ENCODE data around the gene NRF1. TPM values are rescaled to one million over a fixed set of nuclear protein-coding genes. Genes with fewer than 3 reads are reported as not detected.

NRF1 gene
- total RNA-seq, 2 donors from 2014 or later = 11.7 to 13.8 TPM

DNA sequence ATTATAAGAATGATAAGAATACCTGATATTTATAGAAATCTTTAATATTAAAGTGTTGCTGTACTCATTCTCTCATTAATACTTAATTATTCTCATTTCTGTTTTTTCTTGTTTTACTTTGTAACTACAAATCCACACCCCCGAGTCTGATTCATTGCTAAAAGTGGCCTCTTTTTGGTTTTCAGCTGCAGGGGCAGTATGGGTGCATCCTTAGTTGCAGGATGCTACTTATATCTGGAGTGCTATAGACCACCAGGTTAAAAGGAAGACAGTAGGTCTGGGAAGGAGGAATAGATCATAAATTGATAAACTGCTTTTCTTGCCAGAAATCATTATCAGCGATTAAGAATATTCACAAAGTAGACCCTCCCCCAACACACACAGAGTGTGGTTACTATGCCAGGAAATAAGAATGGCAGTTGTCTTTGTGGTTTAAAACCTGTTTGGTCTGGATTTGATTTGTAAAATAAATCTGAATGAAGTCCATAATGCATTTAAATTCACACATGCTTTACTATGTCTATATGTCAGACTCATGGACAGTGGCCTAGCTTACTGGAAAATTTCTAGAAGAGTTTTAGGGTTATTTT, 96.5 kb downstream of the NRF1 start:
- intact Hi-C loops (cut with DNase I) = no loop called here
- no peak for DNase-seq (ENCODE audit: low spot score)

DNA sequence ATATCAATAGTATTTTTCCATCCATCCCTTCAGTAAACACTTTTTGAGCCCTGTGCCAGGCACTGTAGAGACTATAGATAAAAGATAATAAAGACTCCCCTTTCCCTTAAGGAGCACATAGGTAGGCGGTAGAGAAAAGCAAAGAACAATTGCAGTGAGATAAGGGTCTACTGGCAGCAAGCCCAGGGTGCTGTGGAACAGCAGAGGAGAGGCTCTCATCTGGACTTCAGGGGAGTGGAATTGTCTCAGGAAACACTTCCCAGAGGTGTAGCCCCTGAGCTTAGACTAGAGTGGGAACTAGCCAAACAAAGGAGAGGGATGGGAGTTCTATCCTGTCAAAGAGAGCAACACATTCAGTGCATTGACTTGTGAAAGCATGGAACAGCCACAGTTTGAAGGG, 102.0 kb downstream of the NRF1 start:
- intact Hi-C loops (cut with DNase I) = loop anchor here in 1 of 2 donors (1.0 kb wide), 1 partner anchor 81 kb away; no protein-coding TSS in a partner anchor
- DNase-seq (ENCODE audit: low spot score) = no peak

DNA sequence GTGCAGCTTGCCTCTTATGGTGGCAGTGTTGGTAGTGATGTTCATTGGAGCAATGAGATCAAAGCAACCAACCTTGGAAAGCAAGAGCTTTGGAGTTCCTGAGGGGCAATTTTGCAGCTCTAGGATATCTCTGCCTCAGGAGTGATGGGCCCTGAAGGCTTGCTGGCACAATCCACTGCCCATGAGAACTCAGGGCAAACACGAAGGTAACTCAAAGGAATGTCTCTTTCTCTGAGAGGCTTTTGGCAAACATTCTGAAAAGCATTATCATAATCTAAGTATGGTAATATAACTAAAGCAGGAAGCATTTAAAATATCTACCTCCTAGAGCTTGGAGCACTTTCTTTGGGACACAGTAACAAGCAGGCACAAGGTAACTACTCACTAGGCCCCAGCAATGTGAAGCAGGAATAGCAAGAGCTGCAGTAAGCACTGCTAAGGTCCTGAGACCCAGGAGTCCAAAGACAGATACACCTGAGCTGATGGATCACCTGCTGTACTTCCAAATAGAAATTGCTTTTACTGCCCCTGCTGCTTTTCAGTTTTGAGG, 103.1 kb downstream of the NRF1 start:
- no peak for DNase-seq (ENCODE audit: low spot score)
- intact Hi-C loops (cut with DNase I) = no loop called here

DNA sequence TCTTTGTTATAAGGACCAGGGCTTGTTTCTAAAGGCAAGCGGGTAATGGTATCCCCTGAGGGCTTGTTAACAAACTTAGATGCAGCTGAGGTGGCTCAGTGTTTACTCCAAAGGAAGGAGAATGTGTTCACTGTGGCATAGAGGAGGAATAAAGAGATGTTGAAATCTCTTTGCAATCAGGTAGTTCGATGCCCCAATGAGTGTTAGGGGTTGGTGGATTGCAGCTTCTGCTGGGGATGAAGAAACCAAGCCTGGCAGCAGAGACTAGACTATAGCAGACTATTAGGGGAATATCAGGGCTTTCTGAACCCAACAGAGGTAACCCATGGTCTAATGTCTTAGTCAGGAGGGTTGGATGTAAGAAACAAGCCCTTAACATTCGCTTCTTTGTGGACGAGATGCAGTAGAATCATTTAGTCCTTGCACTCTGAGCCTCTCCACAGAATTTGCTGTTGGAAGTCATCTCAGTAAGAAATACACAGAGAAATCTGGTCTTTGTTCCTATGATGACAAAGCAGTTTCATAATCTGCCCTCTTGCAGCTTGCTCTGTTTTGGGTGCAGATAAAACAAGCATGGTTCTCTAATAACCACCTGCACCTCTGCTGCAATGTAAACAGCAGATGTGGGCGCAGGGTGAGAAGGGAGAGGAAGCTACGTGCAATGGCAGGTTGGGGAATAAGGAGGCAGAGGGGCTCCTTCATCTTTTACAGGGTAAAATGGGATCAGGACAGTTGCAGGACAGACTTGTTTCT, 108.6 kb downstream of the NRF1 start:
- intact Hi-C loops (cut with DNase I) = no loop called here
- no peak for DNase-seq (ENCODE audit: low spot score)

DNA sequence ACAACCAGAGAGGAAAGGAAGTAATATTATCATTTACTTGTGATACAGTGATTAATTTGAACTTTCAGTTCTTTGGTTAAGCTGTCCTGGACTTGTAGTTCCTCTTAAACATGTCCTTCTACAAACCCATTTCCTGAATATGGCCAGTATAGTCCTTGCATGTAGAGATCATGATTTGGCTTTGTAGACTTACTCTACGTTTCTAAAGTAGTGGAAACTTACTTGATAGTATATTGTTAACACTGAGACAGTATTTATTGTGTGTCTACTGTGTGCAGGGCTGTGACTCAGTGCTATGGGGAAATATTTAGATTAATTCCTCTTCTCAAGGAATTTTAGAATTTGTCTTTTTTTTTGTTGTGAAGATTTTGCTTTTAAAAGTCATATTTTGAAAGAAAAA, 109.5 kb downstream of the NRF1 start:
- intact Hi-C loops (cut with DNase I) = no loop called here
- DNase-seq (ENCODE audit: low spot score) = no peak

DNA sequence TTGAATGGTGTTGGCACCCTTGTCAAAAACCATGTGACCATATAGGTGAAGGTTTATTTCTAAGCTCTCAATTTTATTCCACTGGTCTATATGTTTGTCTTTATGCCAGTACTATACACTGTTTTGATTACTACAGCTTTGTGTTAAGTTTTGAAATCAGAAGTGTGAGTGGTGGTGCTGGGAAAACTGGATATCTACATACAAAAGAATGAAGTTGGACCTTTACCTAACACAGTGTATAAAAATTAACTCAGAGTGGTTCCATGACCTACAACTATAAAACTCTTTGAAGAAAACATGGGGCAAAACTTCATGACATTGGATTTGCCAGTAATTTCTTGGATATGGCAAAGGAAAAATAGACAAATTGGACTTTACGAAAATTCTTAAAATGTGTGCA, 112.2 kb downstream of the NRF1 start:
- DNase-seq (ENCODE audit: low spot score) = no peak
- intact Hi-C loops (cut with DNase I) = no loop called here

DNA sequence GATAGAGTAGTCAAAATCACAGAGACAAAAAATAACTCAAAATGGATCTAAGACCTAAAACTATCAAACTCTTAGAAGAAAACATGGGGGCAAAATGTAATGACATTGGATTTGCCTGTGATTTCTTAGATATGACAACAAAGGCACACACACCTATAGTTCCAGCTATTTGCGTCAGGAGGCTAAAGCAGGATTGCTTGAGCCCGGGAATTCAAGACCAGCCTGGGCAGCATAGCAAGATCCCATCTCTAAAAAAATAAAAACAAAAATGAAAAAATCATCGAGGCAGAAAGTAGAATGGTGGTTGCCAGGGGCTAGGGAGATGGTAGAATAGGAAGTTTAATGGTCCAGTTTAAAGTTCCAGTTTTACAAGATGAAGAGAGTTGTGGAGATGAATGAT, 113.3 kb downstream of the NRF1 start:
- no peak for DNase-seq (ENCODE audit: low spot score)
- intact Hi-C loops (cut with DNase I) = no loop called here

DNA sequence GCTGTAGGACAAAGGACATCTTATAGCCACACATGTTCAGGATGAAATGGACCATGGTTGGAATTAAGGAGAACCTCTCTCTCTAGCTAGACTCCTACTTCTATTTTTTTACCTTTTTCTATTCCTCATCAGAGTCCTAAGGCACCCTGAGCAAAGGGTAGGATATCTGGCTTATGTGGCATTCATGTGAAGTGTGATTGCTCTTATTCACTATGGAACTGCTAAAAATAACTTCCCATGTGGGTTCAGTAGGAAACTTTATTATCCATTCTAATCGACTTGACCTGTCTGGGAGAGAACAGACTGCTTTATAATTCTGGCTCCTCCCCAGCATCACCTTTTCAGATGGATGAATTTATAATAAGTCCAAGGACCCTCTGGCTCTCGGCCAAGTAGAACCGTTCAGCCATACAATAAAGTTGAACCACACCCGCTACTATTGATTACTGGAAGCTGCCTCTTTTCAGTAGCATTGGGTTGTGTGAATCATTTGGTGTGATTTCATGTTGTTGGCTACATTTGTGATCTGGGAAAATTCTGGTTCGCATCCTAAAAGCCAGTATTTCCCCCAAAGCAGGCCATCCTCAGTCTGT, 117.5 kb downstream of the NRF1 start:
- intact Hi-C loops (cut with DNase I) = no loop called here

DNA sequence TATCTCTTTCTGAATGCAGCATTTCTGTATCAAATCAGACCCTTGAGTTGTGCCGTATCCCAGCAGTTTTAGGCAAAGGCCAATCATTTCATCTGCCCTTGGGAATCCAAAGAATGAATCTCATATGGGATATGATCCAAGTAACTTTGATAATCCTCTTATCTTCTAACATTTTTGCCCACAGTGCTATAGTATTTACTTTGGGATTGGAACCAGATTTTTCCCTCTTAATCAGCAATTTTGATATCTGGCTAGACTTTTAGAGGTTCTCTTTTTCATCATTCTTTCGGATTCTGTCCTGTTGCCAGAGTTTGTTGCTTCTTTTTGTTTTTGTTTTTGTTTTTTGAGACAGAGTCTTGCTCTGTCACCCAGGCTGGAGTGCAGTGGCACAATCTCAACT, 118.0 kb downstream of the NRF1 start:
- DNase-seq (ENCODE audit: low spot score) = no peak
- intact Hi-C loops (cut with DNase I) = no loop called here

More for the DNA sequence above, 117.5 kb downstream of the NRF1 start:
- no peak for DNase-seq (ENCODE audit: low spot score)

DNA sequence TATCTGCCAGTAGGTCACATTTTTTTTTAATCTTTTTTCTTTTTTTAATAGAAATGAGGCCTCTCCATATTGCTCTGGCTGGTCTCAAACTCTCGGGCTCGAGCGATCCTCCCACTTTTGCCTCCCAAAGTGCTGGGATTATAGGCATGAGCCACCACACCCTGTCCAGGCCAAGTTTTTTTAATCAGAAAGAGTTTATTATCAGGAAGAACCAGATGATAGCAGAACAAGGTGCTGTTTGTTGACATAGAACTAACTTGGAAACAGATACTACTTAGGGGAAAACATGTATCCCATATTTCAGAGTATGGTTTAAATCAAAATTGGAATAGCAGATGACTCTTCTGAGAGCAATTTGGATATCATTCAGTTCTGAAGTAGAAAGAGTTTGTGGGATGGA, 118.6 kb downstream of the NRF1 start:
- no peak for DNase-seq (ENCODE audit: low spot score)
- intact Hi-C loops (cut with DNase I) = no loop called here

DNA sequence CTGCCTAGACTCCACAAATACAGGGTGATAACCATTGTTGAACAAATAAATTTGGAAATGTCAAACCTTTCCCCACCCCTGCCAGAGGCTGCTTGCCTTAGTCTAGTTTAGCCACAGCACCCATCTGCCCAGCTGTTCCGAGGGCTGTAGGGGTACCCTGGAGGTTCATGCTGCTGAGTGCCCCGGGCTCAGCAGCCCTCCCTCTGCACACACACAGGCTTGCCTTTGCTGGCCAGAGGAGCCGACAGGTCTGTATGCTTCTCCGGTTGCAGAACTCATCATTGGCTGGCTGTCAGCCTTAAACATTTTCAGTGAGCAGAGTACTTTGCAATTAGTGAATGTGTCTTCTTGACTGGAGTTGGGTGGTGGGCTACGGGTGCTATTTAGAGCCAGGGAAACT, 122.9 kb downstream of the NRF1 start:
- intact Hi-C loops (cut with DNase I) = no loop called here
- DNase-seq (ENCODE audit: low spot score) = no peak

DNA sequence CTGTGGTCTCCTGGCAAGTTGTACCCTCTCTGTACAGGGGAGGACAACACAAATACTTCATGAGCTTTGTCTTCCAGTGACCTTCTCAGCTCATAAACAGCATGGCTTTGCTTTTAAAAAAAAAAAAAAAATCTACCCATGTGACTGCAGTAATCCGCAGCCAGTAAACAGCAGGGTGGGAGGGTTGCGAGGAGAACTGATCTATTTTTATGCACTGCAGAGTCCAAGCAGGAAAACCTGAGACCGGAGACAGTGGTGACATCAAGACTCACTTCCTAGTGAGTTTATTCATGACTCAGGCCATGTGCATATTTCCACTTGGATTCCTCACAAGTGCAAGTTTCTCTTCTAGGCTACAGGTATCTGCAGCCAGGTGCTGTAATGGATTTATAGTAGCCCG, 127.9 kb downstream of the NRF1 start:
- intact Hi-C loops (cut with DNase I) = no loop called here
- DNase-seq (ENCODE audit: low spot score) = no peak

DNA sequence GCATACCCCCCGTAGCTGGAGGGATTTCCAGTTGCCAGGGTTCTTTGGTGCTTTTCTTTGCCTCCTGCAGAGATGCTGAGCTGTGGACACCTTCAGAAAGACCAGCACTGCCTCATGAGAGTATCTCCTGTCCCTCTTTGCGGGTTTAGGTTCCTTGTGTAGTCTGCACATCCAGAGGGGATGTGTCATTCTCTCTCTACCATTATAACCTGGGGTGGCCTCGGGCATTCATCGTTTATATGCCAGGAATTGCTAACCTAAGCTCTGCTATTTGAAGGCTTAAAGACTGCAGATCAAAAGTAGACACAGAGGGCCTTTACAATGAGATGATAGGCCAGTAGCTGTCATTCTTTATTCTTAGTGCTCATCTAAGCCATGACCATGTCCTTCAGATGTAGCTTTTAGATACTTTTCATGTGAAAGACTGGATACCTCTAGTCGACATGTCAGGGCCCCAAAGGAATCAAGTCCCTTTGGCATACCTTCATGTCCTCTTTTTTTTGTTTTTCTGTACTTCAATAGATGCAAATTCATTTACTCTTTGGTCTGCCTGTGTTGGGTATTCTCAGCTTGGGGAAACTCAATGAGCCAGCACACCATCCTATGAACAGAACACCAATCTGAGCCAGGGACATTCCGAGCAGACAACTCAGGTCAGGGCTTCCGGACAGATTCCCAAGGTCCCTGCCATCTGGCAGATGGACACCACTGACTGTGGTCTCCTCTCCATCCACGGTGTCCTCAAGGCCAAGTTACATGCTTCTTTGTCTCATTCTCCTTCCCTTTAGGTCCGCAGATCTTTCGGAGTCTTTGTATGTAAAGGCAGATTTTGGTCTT, 129.3 kb downstream of the NRF1 start:
- intact Hi-C loops (cut with DNase I) = no loop called here
- no peak for DNase-seq (ENCODE audit: low spot score)

DNA sequence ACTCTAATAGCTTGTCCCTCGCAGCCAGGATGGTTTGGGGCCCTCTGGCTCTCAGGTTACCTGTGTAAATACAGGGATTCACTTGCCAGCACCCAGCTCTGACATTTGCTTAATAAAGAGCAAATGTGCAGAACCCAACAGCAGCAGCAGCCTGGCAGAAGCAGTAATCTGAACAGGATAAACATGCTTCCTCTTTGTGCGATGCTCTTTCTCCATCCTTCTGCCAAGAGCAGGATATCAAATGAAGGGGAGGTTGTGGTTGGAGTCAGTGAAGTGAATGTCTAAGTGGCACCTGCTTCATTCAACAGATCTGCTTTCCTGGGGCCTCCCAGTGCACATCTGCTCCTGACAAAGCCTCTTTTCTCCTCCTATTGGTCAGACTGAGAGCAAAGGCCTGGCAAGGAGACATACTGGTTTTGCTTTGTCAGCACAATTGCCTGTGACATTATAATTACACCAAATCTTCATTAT, 130.3 kb downstream of the NRF1 start:
- intact Hi-C loops (cut with DNase I) = no loop called here
- DNase-seq (ENCODE audit: low spot score) = no peak

DNA sequence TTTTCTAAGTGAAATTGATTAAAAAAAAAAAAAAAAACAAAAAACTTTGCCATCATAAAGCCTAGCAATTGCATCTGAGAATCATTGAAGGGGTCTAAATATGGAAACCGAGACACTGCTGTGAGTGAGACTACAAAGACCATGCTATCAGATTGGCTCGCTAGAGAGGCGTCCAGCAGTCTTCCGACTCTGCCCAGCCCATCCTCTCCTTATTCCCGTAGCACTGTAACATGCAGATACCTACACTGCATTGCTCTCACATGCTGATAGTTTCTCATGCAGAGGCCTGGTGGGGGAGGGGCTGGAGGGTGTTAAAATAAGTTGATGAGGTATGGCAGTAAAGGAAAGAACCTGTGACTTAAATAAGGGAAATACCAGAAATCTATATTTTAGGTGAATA, 130.7 kb downstream of the NRF1 start:
- intact Hi-C loops (cut with DNase I) = no loop called here
- DNase-seq (ENCODE audit: low spot score) = no peak

DNA sequence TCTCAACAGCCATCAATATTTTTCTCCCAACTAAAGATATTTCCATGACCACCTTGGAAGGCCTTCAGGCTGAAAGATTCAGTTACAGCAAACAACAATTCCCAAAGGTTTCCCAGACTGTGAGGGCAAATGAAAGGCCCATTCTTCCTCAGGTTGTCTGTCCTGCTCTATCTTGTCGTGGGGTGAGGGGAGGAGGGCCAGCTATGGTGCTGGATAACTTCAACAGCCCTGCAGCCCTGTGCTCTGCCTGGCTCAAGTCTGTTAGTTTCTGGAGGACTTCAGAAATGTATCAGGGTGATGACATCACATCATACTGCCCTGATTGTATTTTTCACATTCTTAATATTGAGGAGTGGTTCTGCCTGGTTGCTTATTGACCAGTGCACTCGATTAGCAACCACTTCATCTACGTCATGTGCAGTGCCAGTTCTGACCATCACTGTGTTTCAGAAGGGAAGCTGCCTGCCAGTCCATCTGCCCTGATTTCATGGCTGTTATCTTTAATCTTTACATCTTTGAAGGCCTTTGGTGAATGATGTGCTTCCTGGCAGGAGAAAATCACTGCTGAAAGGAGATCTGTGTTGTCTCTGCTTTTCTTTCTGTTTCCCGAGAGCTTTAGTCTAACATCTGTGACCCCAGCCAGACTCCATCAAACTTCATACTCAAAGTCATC, 135.5 kb downstream of the NRF1 start:
- DNase-seq (ENCODE audit: low spot score) = no peak
- intact Hi-C loops (cut with DNase I) = no loop called here

DNA sequence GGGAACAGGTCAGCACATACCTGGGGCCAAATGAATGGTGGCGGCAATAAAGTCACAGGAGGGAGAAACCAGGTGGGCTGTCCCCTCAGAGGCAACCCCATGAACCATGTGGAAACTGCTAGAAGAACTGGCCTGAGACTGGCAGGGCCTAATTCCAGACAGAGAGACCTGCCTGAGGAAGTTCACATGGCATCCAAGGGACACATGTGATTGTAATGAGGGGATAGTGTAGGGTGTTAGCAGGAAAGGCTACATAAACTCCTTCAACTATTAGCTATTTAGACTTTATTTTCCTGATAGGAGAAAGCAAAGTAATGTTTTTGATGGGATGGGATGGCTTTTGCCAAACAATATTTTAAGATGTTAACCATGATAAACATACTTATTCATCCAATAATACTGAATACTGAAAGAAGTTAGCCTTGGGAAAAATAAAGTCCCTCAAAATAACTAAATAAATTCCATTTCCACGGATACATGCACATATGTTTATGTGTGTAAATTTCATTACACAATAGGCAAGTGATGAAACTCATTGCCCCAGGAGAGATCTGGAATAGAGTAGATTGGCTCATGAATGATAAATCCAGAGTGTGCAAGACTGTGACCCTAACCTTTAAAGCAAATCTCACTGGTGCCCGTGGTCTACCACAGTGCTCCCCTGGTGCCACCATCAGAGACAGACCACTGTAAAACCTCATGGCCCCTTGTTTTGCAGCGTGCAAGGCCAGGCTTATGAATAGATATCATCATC, 137.0 kb downstream of the NRF1 start:
- intact Hi-C loops (cut with DNase I) = no loop called here
- DNase-seq (ENCODE audit: low spot score) = no peak

DNA sequence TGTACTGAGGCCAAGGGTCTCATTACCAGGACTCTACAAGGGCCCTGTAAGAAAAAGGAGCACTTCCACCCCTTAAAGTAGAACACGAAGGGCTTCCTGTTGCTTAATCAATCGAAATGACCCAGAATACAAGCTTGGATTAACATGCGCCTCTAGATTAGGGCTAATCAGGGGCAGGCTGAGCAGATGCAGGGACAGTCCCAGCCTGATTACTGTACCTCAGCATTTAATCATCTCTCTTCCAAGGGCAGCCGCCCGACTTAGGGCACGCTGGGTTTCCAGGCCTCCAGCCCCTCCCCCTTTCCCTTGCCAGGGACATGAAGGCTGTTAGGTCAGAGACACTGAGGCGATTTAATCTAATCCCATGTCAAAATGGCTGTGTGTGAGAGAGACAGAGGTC, 138.6 kb downstream of the NRF1 start:
- no peak for DNase-seq (ENCODE audit: low spot score)
- intact Hi-C loops (cut with DNase I) = no loop called here
